GM12872 (cell line): Measurements from ENCODE around the gene TUBGCP2.

ENCODE experiments used
- TF ChIP-seq, protein P1 (sequence below): IDR thresholded peaks from 3 replicates; pipeline ENCODE4 v1.5.1; 2011; ENCODE audit warnings: low read depth, mild to moderate bottlenecking, low read length, moderate library complexity; ENCODE audit not compliant: insufficient read depth

Gene TUBGCP2

DNA sequence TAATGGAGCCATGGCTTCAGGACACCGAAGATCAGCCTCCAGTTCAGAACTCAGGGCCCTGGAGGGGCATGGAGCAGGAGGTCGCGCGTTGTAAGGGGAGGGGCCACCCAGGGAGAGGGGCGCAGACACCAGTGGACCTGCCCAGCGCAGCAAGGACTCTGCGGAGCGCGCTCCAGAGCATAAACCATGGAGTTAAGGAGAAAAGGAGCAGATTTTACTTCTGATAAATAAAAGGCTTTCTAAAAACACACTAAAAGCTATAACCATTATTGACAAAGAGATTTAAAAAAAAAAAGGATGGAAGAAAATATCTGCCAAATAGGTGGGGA is 17.5 kb upstream of the TUBGCP2 start:
- TF ChIP-seq, protein P1, sequence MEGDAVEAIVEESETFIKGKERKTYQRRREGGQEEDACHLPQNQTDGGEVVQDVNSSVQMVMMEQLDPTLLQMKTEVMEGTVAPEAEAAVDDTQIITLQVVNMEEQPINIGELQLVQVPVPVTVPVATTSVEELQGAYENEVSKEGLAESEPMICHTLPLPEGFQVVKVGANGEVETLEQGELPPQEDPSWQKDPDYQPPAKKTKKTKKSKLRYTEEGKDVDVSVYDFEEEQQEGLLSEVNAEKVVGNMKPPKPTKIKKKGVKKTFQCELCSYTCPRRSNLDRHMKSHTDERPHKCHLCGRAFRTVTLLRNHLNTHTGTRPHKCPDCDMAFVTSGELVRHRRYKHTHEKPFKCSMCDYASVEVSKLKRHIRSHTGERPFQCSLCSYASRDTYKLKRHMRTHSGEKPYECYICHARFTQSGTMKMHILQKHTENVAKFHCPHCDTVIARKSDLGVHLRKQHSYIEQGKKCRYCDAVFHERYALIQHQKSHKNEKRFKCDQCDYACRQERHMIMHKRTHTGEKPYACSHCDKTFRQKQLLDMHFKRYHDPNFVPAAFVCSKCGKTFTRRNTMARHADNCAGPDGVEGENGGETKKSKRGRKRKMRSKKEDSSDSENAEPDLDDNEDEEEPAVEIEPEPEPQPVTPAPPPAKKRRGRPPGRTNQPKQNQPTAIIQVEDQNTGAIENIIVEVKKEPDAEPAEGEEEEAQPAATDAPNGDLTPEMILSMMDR: no peak

DNA sequence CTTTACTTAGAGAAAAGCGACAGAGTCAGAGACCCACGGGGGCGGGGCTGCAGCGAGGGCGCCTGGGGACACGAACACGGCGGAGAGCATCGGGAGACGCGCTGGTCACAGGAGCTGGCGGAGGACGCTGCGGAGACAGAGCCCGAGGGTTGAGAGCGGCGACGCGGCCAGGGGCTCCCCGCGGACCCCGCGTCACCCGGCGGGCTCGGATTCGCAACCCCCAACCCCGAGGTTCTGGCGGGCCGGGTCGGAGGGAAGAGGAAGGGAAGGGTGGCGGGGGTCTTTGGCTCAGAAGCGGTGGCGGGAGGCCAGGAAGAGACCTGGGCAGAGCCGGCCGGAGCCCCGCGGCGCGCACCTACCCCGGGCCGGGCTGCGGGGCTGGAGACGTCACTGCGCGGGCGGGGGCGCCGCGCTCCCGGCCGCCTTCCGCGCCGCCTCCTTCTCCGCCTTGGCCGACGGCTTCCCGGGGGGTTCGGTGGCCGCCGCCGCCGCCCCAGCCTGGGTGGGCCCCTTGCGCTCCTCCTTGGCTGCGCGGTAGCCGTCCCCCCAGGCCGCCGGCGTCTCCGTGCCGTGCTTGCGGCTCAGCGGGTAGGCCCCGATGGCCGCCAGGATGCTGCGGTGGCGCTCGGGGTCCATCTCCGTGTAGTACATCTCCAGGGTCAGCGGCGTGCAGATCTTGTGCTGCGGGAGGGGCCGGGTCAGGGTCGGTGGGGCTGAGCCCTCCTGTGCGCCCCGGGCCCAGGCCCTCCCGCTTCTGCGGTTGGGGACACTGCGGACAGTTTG is 17.0 kb upstream of the TUBGCP2 start:
- TF ChIP-seq, protein P1: no peak

DNA sequence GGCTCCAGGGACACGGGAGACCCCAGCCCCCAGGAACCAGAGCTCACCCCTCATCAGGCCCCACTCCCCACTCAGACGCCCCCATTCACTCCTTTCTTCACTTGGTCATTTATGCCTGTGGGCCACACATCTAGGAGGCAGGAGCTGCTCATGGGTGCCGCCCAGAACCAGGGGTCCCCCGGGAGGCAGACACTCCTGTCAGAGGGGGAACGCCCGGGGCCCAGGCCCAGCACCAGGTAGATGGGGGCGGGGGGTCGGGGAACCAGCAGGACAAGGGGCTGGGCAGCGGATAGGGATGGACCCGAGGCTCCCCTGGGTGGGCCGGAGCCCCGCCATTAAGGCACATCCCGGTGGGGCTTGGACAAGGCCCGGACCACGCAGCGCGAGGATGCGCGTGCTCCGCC is 16.2 kb upstream of the TUBGCP2 start:
- TF ChIP-seq, protein P1: no peak

DNA sequence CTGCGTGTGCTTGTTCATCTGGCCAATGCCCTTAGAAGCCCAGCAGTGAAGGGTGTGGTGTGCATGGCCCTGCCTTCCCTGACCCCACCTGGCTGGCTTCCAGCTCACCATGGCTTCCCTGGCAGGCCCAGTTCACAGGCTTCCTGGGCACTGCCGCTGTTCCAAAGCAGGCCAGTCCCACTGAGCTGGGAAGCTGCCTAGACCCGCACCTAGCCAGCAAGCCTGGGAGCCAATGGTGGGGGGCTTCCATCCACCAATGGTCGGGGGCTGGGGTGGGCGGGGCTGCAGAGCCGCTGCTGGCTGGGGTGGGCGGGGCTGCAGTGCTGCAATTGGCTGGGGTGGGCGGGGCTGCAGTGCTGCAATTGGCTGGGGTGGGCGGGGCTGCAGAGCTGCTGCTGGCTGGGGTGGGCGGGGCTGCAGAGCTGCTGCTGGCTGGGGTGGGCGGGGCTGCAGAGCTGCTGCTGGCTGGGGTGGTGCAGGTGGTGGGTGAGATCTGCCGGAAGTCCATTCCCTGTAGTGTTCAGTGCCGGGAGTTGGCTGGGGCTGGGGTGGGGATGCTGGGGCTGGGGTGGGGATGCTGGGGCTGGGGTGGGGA is 15.6 kb upstream of the TUBGCP2 start:
- TF ChIP-seq, protein P1: no peak

DNA sequence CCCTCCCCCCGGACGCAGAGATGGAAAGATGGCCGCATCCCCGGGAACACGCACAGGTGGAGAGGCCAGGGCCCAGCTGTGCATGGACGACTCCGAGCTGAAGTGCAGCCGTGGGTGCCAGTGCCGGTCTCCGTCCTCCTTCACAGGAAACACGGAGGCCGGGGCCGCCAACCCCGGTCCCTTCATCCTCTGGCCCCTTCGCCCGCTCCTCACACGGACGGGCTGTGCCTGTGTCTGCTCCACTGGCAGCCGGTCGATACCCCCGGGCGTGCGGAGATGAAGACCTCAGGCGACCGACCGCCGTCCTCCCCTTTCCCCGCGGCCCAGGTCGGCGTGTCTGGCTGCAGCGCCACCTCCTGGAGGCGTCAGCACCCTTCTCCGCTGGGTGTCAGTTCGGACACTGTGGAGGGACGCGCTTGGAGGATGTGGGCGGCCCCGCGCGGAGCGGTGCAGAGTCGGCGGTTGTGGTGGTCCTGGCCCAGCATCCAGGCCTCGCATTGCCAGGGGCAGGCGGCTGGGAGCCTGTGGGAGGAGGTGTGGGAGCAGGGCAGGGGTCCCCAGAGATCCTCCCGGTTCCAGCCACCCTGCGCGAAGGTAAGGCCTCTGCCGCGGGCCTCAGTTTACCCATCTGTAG is 9.9 kb upstream of the TUBGCP2 start:
- TF ChIP-seq, protein P1: peak; percentile 72

DNA sequence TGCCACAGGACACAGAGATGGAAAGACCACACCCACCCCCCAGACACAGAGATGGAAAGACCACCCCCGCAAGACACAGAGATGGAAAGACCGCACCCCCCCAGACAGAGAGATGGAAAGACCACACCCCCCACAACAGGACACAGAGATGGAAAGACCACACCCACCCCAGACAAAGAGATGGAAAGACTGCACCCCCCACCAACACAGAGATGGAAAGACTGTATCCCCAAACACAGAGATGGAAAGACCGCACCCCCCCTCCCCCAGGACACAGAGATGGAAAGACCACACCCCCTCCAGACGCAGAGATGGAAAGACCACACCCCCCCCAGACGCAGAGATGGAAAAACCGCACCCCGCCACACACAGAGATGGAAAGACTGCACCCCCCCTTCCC is 8.1 kb upstream of the TUBGCP2 start:
- TF ChIP-seq, protein P1: no peak

DNA sequence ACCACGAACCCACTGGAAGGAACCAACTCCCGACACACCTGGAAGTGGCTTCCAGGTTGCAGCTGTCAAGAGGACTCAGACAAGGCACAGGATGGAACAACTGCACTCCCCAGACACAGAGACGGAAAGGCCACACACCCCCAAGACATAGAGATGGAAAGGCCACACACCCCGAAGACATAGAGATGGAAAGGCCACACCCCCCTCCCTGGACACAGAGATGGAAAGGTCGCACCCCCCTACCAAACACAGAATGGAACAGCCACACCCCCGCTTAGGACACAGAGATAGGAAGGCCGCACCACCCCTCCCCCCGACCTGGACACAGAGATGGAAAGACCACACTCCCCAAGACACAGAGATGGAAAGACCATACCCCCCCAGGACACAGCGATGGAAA is 7.6 kb upstream of the TUBGCP2 start:
- TF ChIP-seq, protein P1: no peak
